Measurements from ENCODE around the gene DHX58.

DNA sequence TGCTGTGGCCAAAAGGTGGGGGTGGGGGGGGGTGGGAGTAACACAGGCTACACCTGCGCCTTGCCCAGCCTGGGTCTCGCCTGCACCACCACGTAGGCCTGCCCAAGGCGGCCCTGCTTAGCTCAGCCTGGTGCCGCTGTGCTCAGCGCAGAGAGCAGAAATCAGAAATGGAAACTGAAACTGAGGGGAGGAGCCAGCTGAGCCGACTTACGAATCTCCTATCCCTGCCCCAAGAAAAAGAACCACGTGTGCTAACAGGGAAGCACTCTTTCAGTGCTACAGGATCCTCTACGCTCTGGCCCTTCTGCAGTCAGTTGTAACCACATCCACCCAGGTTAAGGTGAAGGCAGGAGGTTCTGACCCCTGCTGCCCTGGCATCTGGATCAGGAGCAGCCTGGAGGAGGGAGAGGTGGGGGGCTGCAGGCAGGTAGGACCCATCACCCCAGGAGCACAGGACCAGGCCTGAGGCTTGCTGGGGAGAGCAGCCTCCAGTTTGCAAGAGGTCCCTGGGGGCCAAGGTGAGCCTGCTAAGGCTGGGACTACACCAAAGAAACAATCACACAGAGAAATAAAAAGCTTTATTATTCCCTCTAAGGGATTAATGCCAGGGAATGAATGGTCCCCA lies at the start of gene DHX58:
- TF ChIP-seq CTCF (IDR thresholded peaks at IDR 0.05) (no peak), EZH2 (IDR thresholded peaks at IDR 0.05; ENCODE audit: borderline replicate concordance, insufficient read depth, low read depth, low read length, poor library complexity, severe bottlenecking) (no peak)
